PC-9 (cell line): ENCODE data around the gene CRB2. TPM values are rescaled to one million over a fixed set of nuclear protein-coding genes. Genes with fewer than 3 reads are reported as not detected.

Source experiments
- BruUV-seq: library from RNA; stranded (reverse); fragments of 400-500 nt; replicated peaks from 2 replicates; lab custom pipeline; 2021; lab: Mats Ljungman, UMichigan
- CTCF ChIA-PET: fragments of 300-600 bp; sonication (Branson Sonifier 250); formaldehyde crosslinking; loops from one replicate; lab custom pipeline; 2022; ENCODE audit warnings: antibody characterized with exemption; lab: Charles Lee
- POLR2A ChIA-PET: fragments of 300-600 bp; sonication (Branson Sonifier 250); formaldehyde crosslinking; loops from one replicate; lab custom pipeline; 2022; ENCODE audit warnings: antibody characterized with exemption; ENCODE audit not compliant: unreplicated experiment; lab: Charles Lee
- DNase-seq, 2 experiments: peaks; one replicate each; pipeline versions ENCODE4 v3.0.0 to v3.0.0-alpha.2; 2015 to 2022; ENCODE audit warnings: mixed read lengths in 1 of 2
- H2AFZ ChIP-seq: fragments of 200-600 bp; sonication (generic); 2 replicates; pipeline ENCODE4 v1.8.1; 2017; ENCODE audit warnings: antibody characterized with exemption
- H3F3A ChIP-seq: fragments of 200-600 bp; sonication (generic); 2 replicates; pipeline ENCODE4 v1.8.1; 2017; ENCODE audit warnings: antibody characterized with exemption, mild to moderate bottlenecking, low read depth; ENCODE audit not compliant: insufficient read depth
- H3K27ac ChIP-seq: fragments of 200-600 bp; sonication (generic); 2 replicates; pipeline ENCODE4 v1.6.1; 2016; ENCODE audit warnings: mixed run types
- H3K27me3 ChIP-seq: fragments of 200-600 bp; sonication (generic); 2 replicates; pipeline ENCODE4 v1.6.1; 2016; ENCODE audit warnings: low read depth, mixed run types; ENCODE audit not compliant: insufficient read depth
- H3K36me3 ChIP-seq: fragments of 200-600 bp; sonication (generic); 2 replicates; pipeline ENCODE4 v1.6.1; 2016; ENCODE audit warnings: low read depth, mixed run types
- H3K4me1 ChIP-seq: fragments of 200-600 bp; sonication (generic); replicated peaks from 2 replicates; pipeline ENCODE4 v1.6.1; 2016; ENCODE audit warnings: mixed run types; ENCODE audit not compliant: insufficient read depth
- H3K4me2 ChIP-seq: fragments of 200-600 bp; sonication (generic); 2 replicates; pipeline ENCODE4 v1.6.1; 2017; ENCODE audit warnings: mixed run types
- H3K4me3 ChIP-seq: fragments of 200-600 bp; sonication (generic); 2 replicates; pipeline ENCODE4 v1.6.1; 2016; ENCODE audit warnings: mixed run types
- H3K79me2 ChIP-seq: fragments of 200-600 bp; sonication (generic); 2 replicates; pipeline ENCODE4 v1.6.1; 2017; ENCODE audit warnings: low read depth, mixed run types
- H3K9me2 ChIP-seq: fragments of 200-600 bp; sonication (generic); 2 replicates; pipeline ENCODE4 v1.8.1; 2017; ENCODE audit warnings: mild to moderate bottlenecking; ENCODE audit not compliant: insufficient read depth
- H3K9me3 ChIP-seq: fragments of 200-600 bp; sonication (generic); 2 replicates; pipeline ENCODE4 v1.8.1; 2016; ENCODE audit warnings: low read depth; ENCODE audit not compliant: insufficient read depth
- H4K20me1 ChIP-seq: fragments of 200-600 bp; sonication (generic); 2 replicates; pipeline ENCODE4 v1.8.1; 2017; ENCODE audit not compliant: insufficient read depth
- EZH2 ChIP-seq: fragments of 200-600 bp; sonication (generic); IDR thresholded peaks from 2 replicates; pipeline ENCODE4 v1.8.0; 2017; ENCODE audit warnings: antibody characterized with exemption, low read depth
- intact Hi-C: fragments of 100-400 bp; cut with micrococcal nuclease; formaldehyde crosslinking; loops from one replicate; pipeline ENCODE4 v1.10.0; 2022; ENCODE audit not compliant: unreplicated experiment
- total RNA-seq: library from RNA; stranded (reverse); gene quantifications from 2 replicates; pipeline ENCODE4 v1.2.3, GENCODE V29; 2021
- TF ChIP-seq, protein P1 (sequence below): fragments of 200-600 bp; sonication (generic); conservative IDR thresholded peaks from 2 replicates; pipeline ENCODE4 v1.6.1; 2017; ENCODE audit warnings: mixed run types, antibody characterized with exemption, mild to moderate bottlenecking, moderate library complexity

Gene CRB2
- total RNA-seq, 1 experiment from 2014 or later: not detected

DNA sequence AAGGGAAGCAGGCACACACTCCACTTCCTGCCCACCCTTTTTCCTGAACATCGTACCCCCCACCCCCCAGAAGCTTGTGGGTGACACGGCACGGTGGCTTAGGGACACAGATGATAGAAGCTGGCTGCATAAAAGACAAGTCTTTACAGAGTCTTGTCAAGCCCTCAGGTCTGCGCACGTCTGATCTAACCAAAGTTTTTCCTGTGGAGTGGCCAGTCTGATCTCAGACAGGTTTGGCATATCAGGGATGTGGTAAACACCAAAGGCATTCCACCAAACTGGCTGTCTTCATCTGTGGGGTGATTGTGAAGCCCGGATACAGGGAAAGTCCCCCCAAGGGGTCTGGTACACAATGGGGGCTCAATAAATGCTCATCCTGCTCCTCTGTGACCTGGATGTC lies 50.0 kb downstream of the CRB2 start:
- no peak overlapping the region for H2AFZ ChIP-seq
- no TSS peak for BruUV-seq
- H3K9me2 ChIP-seq: no peaks in the 10 kb centered on the region
- no peaks in the 10 kb centered on the region for H3K27me3 ChIP-seq
- no peaks in the 10 kb centered on the region for H3F3A ChIP-seq
- no peak overlapping the region for H3K4me2 ChIP-seq
- intact Hi-C loops: no loop called here
- no peak for TF ChIP-seq EZH2
- TF ChIP-seq, protein P1, sequence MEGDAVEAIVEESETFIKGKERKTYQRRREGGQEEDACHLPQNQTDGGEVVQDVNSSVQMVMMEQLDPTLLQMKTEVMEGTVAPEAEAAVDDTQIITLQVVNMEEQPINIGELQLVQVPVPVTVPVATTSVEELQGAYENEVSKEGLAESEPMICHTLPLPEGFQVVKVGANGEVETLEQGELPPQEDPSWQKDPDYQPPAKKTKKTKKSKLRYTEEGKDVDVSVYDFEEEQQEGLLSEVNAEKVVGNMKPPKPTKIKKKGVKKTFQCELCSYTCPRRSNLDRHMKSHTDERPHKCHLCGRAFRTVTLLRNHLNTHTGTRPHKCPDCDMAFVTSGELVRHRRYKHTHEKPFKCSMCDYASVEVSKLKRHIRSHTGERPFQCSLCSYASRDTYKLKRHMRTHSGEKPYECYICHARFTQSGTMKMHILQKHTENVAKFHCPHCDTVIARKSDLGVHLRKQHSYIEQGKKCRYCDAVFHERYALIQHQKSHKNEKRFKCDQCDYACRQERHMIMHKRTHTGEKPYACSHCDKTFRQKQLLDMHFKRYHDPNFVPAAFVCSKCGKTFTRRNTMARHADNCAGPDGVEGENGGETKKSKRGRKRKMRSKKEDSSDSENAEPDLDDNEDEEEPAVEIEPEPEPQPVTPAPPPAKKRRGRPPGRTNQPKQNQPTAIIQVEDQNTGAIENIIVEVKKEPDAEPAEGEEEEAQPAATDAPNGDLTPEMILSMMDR: no peak
- CTCF ChIA-PET: no interaction called here
- no peaks in the 10 kb centered on the region for H3K4me1 ChIP-seq
- POLR2A ChIA-PET: interaction anchor here (0.6 to 0.7 kb wide), 2 partner anchors 10 to 75 kb away, joined by 6 to 9 read pairs; no protein-coding TSS in a partner anchor
- no peak for DNase-seq
- H3K36me3 ChIP-seq: no peaks in the 10 kb centered on the region
- H3K79me2 ChIP-seq: no peaks in the 10 kb centered on the region
- H3K9me3 ChIP-seq: no peaks in the 10 kb centered on the region
- H3K27ac ChIP-seq: no peak overlapping the region
- no peak overlapping the region for H3K4me3 ChIP-seq
- no peaks in the 10 kb centered on the region for H4K20me1 ChIP-seq

GRCh38 chr9:123406691-123407216 lies 50.8 kb downstream of the CRB2 start:
- Histone ChIP-seq H3K27me3 (no peaks in the 10 kb centered on the region), H3K27ac (no peak overlapping the region), H3K36me3 (no peaks in the 10 kb centered on the region), H2AFZ (no peak overlapping the region), H3K4me3 (no peak overlapping the region), H3F3A (no peaks in the 10 kb centered on the region), H3K4me2 (no peak overlapping the region), H3K9me3 (no peaks in the 10 kb centered on the region), H3K4me1 (no peaks in the 10 kb centered on the region), H4K20me1 (no peaks in the 10 kb centered on the region), H3K79me2 (no peaks in the 10 kb centered on the region), H3K9me2 (no peaks in the 10 kb centered on the region)
- no TSS peak for BruUV-seq
- DNase-seq: no peak
- ChIA-PET POLR2A (interaction anchor here (0.6 to 0.7 kb wide), 2 partner anchors 11 to 74 kb away, joined by 6 to 9 read pairs; no protein-coding TSS in a partner anchor), CTCF (no interaction called here)
- TF ChIP-seq, protein P1: no peak
- no peak for TF ChIP-seq EZH2
- intact Hi-C loops: no loop called here

GRCh38 chr9:123407217-123407851 lies 51.3 kb downstream of the CRB2 start:
- POLR2A ChIA-PET: interaction anchor here (0.7 kb wide), 1 partner anchor 90 kb away, joined by 5 read pairs; no protein-coding TSS in a partner anchor
- Histone ChIP-seq H3K36me3 (no peaks in the 10 kb centered on the region), H3K79me2 (no peaks in the 10 kb centered on the region), H3K9me2 (no peaks in the 10 kb centered on the region), H3K27me3 (no peaks in the 10 kb centered on the region), H2AFZ (no peak overlapping the region), H3K9me3 (no peaks in the 10 kb centered on the region), H4K20me1 (no peaks in the 10 kb centered on the region), H3K4me2 (no peak overlapping the region), H3K4me1 (no peaks in the 10 kb centered on the region), H3F3A (no peaks in the 10 kb centered on the region), H3K4me3 (no peak overlapping the region), H3K27ac (no peak overlapping the region)
- intact Hi-C loops: no loop called here
- CTCF ChIA-PET: no interaction called here
- TF ChIP-seq EZH2: no peak
- TF ChIP-seq, protein P1: no peak
- BruUV-seq: no TSS peak
- DNase-seq: no peak
